ENCODE data around the gene ARHGAP19.
A peak's percentile ranks its signal among the peaks of the same experiment; 100 is the strongest.

Gene ARHGAP19

GRCh38 chr10:97323501-97323900, 31.1 kb upstream of the ARHGAP19 start:
- no peak overlapping the region for H3K27ac ChIP-seq
- DNase-seq (ENCODE audit: low read depth, low spot score), result no peak

GRCh38 chr10:97321804-97322190, 29.4 kb upstream of the ARHGAP19 start:
- no peak for DNase-seq (ENCODE audit: low read depth, low spot score)
- H3K27ac ChIP-seq, result no peak overlapping the region

- DNase-seq (ENCODE audit: low read depth, low spot score), result no peak
- no peak overlapping the region for H3K27ac ChIP-seq
These were observed 28.8 kb upstream of the ARHGAP19 start for GRCh38 chr10:97321032-97321803.

- DNase-seq (ENCODE audit: low read depth, low spot score), result no peak
- no peak overlapping the region for H3K27ac ChIP-seq
These were observed 28.1 kb upstream of the ARHGAP19 start for GRCh38 chr10:97320480-97321031.

GRCh38 chr10:97319671-97320479, 27.4 kb upstream of the ARHGAP19 start:
- DNase-seq (ENCODE audit: low read depth, low spot score), result no peak
- H3K27ac ChIP-seq, result peak overlapping the region; percentile 69

- peak within 1 kb of the TSS; percentile 69 for H3K27ac ChIP-seq
- peak; percentile 81 for DNase-seq (ENCODE audit: low read depth, low spot score)
These were observed 26.6 kb upstream of the ARHGAP19 start, which contains the start of gene FRAT1 for GRCh38 chr10:97318772-97319651. FRAT1 (plus strand) TSS chr10:97319271; CDS start chr10:97319454, 183 bp downstream.

- no peak overlapping the region for H3K27ac ChIP-seq
- no peak for DNase-seq (ENCODE audit: low read depth, low spot score)
These were observed 22.2 kb upstream of the ARHGAP19 start for GRCh38 chr10:97314671-97315070.

- DNase-seq (ENCODE audit: low read depth, low spot score), result no peak
- no peak overlapping the region for H3K27ac ChIP-seq
These were observed 20.5 kb upstream of the ARHGAP19 start for GRCh38 chr10:97312897-97313296.

- H3K27ac ChIP-seq, result no peak overlapping the region
- DNase-seq (ENCODE audit: low read depth, low spot score), result no peak
These were observed 18.7 kb upstream of the ARHGAP19 start for GRCh38 chr10:97311111-97311626.

GRCh38 chr10:97307866-97308780, 15.7 kb upstream of the ARHGAP19 start:
- no peak overlapping the region for H3K27ac ChIP-seq
- DNase-seq (ENCODE audit: low read depth, low spot score), result no peak

GRCh38 chr10:97307441-97307840, 15.0 kb upstream of the ARHGAP19 start:
- H3K27ac ChIP-seq, result no peak overlapping the region
- DNase-seq (ENCODE audit: low read depth, low spot score), result no peak

- no peak for DNase-seq (ENCODE audit: low read depth, low spot score)
- no peak overlapping the region for H3K27ac ChIP-seq
These were observed 9.8 kb upstream of the ARHGAP19 start for GRCh38 chr10:97302088-97302791.

GRCh38 chr10:97300980-97301379, 8.5 kb upstream of the ARHGAP19 start:
- H3K27ac ChIP-seq, result no peak overlapping the region
- no peak for DNase-seq (ENCODE audit: low read depth, low spot score)

GRCh38 chr10:97298223-97298571, 5.8 kb upstream of the ARHGAP19 start:
- DNase-seq (ENCODE audit: low read depth, low spot score), result no peak
- no peak overlapping the region for H3K27ac ChIP-seq

GRCh38 chr10:97297556-97298222, 5.3 kb upstream of the ARHGAP19 start:
- no peak for DNase-seq (ENCODE audit: low read depth, low spot score)
- no peak overlapping the region for H3K27ac ChIP-seq

GRCh38 chr10:97292862-97293198, 393 bp upstream of the ARHGAP19 start:
- H3K27ac ChIP-seq, result no peak overlapping the region
- no peak for DNase-seq (ENCODE audit: low read depth, low spot score)

GRCh38 chr10:97291357-97292096, 910 bp downstream of the ARHGAP19 start:
- DNase-seq (ENCODE audit: low read depth, low spot score), result no peak
- H3K27ac ChIP-seq, result peak overlapping the region; percentile 86
